ENCODE data around the gene CD47.

CD47 gene

GRCh38 chr3:108091498-108092250, 843 bp upstream of the CD47 start:
- DNase-seq (ENCODE audit: low read depth): no peak

GRCh38 chr3:108090049-108090700, 656 bp downstream of the CD47 start:
- DNase-seq (ENCODE audit: low read depth): no peak

GRCh38 chr3:108089579-108089978, 1.3 kb downstream of the CD47 start:
- no peak for DNase-seq (ENCODE audit: low read depth)

GRCh38 chr3:108088697-108089096, 2.1 kb downstream of the CD47 start:
- no peak for DNase-seq (ENCODE audit: low read depth)

GRCh38 chr3:108088146-108088545, 2.7 kb downstream of the CD47 start:
- no peak for DNase-seq (ENCODE audit: low read depth)

- no peak for DNase-seq (ENCODE audit: low read depth)
These were observed 4.2 kb downstream of the CD47 start for GRCh38 chr3:108086653-108087052.

- no peak for DNase-seq (ENCODE audit: low read depth)
These were observed 5.0 kb downstream of the CD47 start for GRCh38 chr3:108085810-108086350.

GRCh38 chr3:108085370-108085769, 5.5 kb downstream of the CD47 start:
- no peak for DNase-seq (ENCODE audit: low read depth)

- no peak for DNase-seq (ENCODE audit: low read depth)
These were observed 11.0 kb downstream of the CD47 start for GRCh38 chr3:108079877-108080276.

- DNase-seq (ENCODE audit: low read depth): no peak
These were observed 11.8 kb downstream of the CD47 start for GRCh38 chr3:108079043-108079442.

- no peak for DNase-seq (ENCODE audit: low read depth)
These were observed 14.3 kb downstream of the CD47 start for GRCh38 chr3:108076564-108076963.

GRCh38 chr3:108073764-108074431, 16.9 kb downstream of the CD47 start:
- no peak for DNase-seq (ENCODE audit: low read depth)

- no peak for DNase-seq (ENCODE audit: low read depth)
These were observed 19.5 kb downstream of the CD47 start for GRCh38 chr3:108071368-108071767.

- no peak for DNase-seq (ENCODE audit: low read depth)
These were observed 20.5 kb downstream of the CD47 start for GRCh38 chr3:108070356-108070755.

- no peak for DNase-seq (ENCODE audit: low read depth)
These were observed 23.1 kb downstream of the CD47 start for GRCh38 chr3:108067768-108068167.

GRCh38 chr3:108065096-108065495, 25.7 kb downstream of the CD47 start:
- no peak for DNase-seq (ENCODE audit: low read depth)

GRCh38 chr3:108064293-108064887, 26.4 kb downstream of the CD47 start:
- DNase-seq (ENCODE audit: low read depth): no peak

- DNase-seq (ENCODE audit: low read depth): no peak
These were observed 28.8 kb downstream of the CD47 start for GRCh38 chr3:108062051-108062450.

GRCh38 chr3:108060331-108060730, 30.5 kb downstream of the CD47 start:
- DNase-seq (ENCODE audit: low read depth): no peak

GRCh38 chr3:108055931-108056330, 34.9 kb downstream of the CD47 start:
- DNase-seq (ENCODE audit: low read depth): no peak

GRCh38 chr3:108054935-108055334, 35.9 kb downstream of the CD47 start:
- DNase-seq (ENCODE audit: low read depth): no peak

GRCh38 chr3:108053483-108053882, 37.3 kb downstream of the CD47 start:
- no peak for DNase-seq (ENCODE audit: low read depth)

- DNase-seq (ENCODE audit: low read depth): no peak
These were observed 37.8 kb downstream of the CD47 start for GRCh38 chr3:108053067-108053466.

All from GM04504 (cell line).